NT2/D1 (cell line): Measurements from ENCODE around the gene TMEM61.

Source experiments
- DNase-seq: peaks from one replicate; pipeline ENCODE4 v3.0.0-alpha.2; 2011; ENCODE audit warnings: low read depth, low spot score
- H3K27me3 ChIP-seq: 2 replicates; pipeline ENCODE4 v1.6.0; 2011; ENCODE audit warnings: mild to moderate bottlenecking; ENCODE audit not compliant: insufficient read length, insufficient read depth
- H3K36me3 ChIP-seq: 2 replicates; pipeline ENCODE4 v1.6.1; 2011; ENCODE audit warnings: mild to moderate bottlenecking, low read length, mixed read lengths; ENCODE audit not compliant: insufficient read depth, insufficient read length
- H3K4me1 ChIP-seq: 2 replicates; pipeline ENCODE4 v1.5.1; 2011; ENCODE audit not compliant: insufficient read depth, insufficient read length
- H3K4me3 ChIP-seq: 2 replicates; pipeline ENCODE4 v1.5.1; 2011; ENCODE audit warnings: low read depth; ENCODE audit not compliant: insufficient read length
- H3K9ac ChIP-seq: 2 replicates; pipeline ENCODE4 v1.6.0; 2011; ENCODE audit warnings: low read depth; ENCODE audit not compliant: insufficient read length
- H3K9me3 ChIP-seq: 2 replicates; pipeline ENCODE4 v1.5.1; 2011; ENCODE audit warnings: mild to moderate bottlenecking, low read length; ENCODE audit not compliant: insufficient read depth
- SUZ12 ChIP-seq: IDR thresholded peaks from 2 replicates; pipeline ENCODE4 v1.6.1; 2011; ENCODE audit not compliant: insufficient read length, insufficient read depth; ENCODE audit errors: extremely low read depth
- YY1 ChIP-seq: IDR thresholded peaks from 2 replicates; pipeline ENCODE4 v1.6.1; 2011; ENCODE audit not compliant: insufficient read length, insufficient read depth
- ZNF274 ChIP-seq: IDR thresholded peaks from 2 replicates; pipeline ENCODE4 v1.6.1; 2011; ENCODE audit warnings: mild to moderate bottlenecking, low read depth, low read length

Gene TMEM61

DNA sequence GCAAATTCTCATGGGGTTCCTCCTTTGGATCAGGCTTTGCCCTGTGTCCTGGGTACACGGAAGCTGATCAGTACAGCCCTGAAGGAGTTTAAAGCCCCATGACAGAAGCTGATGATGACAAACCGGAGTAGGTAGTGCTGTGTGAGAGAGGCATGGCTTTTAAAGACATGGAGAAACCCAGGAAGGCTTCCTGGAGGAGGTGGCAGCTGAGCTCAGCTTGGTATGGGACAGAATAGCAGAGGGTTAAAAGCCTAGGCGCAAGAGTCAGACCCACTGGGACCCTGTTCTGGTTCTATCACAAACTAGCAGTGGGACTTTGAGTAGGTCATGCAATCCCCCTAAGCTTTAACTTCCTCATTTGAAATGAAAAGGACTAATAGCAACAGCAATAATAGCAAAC is 6.1 kb downstream of the TMEM61 start:
- no peak for DNase-seq
- Histone ChIP-seq H3K9me3 (no peaks in the 10 kb centered on the region), H3K4me3 (no peak overlapping the region), H3K36me3 (no peaks in the 10 kb centered on the region), H3K4me1 (peaks cover 24% of the 10 kb centered on the region), H3K9ac (no peak overlapping the region), H3K27me3 (peaks cover 9% of the 10 kb centered on the region)
- TF ChIP-seq SUZ12, result no peak
- TF ChIP-seq ZNF274, result no peak
- TF ChIP-seq YY1, result no peak

DNA sequence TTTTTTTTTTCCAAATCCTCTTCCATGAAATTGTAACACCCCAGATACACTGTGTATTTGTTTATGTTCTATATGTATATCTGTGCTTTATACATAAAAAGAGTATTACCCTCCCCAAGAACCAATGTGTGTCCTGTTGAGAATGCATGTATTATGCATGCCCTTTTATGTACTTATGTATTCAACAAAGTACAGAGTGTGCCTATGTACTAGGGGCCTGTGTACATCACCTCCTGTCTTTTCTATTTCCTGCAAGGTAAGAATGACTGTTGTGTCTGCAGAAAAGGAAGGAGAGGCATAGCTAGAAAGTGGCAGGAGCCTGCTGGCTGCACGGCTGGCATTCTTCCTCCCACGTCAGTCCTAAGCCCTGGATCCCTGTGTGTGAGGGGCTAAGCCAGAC is 7.0 kb downstream of the TMEM61 start:
- H3K36me3 ChIP-seq, result no peaks in the 10 kb centered on the region
- no peak for TF ChIP-seq YY1
- no peak for TF ChIP-seq ZNF274
- no peak for TF ChIP-seq SUZ12
- DNase-seq, result no peak
- no peak overlapping the region for H3K9ac ChIP-seq
- H3K9me3 ChIP-seq, result no peaks in the 10 kb centered on the region
- no peak overlapping the region for H3K4me3 ChIP-seq
- H3K27me3 ChIP-seq, result peaks cover under 1% of the 10 kb centered on the region
- H3K4me1 ChIP-seq, result peaks cover 24% of the 10 kb centered on the region

DNA sequence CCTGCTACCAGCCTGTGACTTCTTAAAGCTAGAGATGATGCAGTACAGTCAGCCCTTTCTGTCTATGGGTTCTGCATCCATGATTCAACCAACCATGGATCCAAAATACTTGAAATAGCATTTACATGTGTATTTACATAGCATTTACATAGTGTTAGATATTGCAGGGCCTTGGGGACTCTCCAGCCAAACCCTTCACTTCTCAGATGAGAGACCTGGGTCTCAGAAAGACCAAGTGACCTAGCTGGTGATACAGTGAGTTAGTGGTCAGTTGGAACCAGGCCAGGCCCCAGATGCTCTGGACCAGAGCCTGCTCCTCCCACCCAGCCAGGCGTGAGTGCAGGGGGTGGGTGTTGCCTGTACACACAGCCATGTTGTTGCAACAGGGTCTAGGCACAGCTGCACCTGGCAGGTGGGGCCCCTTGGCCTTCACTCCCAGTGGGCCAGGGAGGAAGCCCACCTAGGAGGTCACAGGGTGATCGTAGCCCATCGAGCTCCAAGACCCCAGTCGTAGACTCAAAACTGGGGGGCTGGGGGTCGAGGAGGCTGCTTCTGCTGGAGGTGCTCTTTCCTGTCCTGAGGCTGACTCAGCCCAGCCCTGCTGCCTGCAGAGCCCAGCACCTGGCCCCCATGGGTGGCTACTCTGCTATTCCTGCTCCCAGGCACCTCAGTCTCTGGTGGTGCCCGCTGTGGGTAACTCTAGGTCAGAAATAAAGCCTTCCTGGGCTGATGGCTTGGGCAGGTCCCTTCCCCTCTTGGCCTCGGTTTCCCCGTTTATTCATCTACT is 7.7 kb downstream of the TMEM61 start:
- no peaks in the 10 kb centered on the region for H3K36me3 ChIP-seq
- no peak for DNase-seq
- no peak overlapping the region for H3K4me3 ChIP-seq
- H3K27me3 ChIP-seq, result no peaks in the 10 kb centered on the region
- H3K4me1 ChIP-seq, result peaks cover 24% of the 10 kb centered on the region
- H3K9ac ChIP-seq, result no peak overlapping the region
- H3K9me3 ChIP-seq, result no peaks in the 10 kb centered on the region
- no peak for TF ChIP-seq YY1
- no peak for TF ChIP-seq ZNF274
- no peak for TF ChIP-seq SUZ12

GRCh38 chr1:54988975-54989374 is 8.5 kb downstream of the TMEM61 start:
- Histone ChIP-seq H3K27me3 (no peaks in the 10 kb centered on the region), H3K4me3 (no peak overlapping the region), H3K9ac (no peak overlapping the region), H3K4me1 (peaks cover 24% of the 10 kb centered on the region), H3K9me3 (no peaks in the 10 kb centered on the region), H3K36me3 (no peaks in the 10 kb centered on the region)
- TF ChIP-seq YY1 (no peak), ZNF274 (no peak), SUZ12 (no peak)
- no peak for DNase-seq

GRCh38 chr1:54989473-54989872 is 9.0 kb downstream of the TMEM61 start:
- H3K9ac ChIP-seq, result no peak overlapping the region
- no peaks in the 10 kb centered on the region for H3K36me3 ChIP-seq
- peaks cover 25% of the 10 kb centered on the region for H3K4me1 ChIP-seq
- H3K9me3 ChIP-seq, result no peaks in the 10 kb centered on the region
- H3K4me3 ChIP-seq, result no peak overlapping the region
- no peak for TF ChIP-seq SUZ12
- no peak for TF ChIP-seq ZNF274
- no peak for TF ChIP-seq YY1
- no peaks in the 10 kb centered on the region for H3K27me3 ChIP-seq
- DNase-seq, result no peak

DNA sequence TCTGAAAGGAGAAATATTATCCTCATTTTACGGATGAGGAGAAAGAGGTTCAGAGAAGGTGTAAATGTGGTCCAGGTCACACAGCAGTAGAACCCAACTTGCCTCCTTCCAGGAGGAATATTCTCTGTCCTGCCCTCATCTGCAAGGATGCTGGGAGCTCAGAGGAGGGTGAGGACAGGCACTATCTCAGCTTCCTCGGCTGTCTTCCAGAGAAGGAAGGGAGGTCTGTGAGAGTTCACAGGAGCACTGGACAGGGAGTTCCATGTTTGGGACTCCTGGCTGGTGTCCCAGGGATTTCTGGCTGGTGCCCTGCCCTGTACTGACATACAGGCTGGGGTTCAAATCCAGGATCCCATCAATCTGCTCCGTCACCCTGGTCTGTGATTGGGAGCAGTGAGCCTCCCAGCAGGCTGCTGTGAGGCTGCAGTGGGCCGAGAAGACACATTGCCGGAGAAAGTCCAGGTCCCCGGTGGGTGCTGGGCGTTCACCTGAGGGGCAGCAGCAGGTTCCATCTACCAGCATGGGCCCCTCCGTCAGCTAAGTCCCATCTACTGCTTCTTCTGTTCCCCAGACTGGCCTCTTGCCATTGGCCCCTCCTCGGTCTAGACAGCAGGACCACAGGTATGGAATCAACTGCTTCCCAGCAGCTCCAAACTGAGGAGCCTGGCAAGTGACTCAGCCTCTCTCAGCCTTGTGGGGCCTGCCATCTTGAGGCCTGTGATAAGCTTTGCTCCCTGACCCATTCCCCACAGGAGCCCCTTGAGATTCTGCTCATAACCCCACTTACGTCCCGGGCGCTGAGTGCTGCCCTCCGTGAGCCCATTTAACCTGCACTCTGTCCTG is 9.8 kb downstream of the TMEM61 start:
- Histone ChIP-seq H3K9me3 (no peaks in the 10 kb centered on the region), H3K4me1 (peaks cover 31% of the 10 kb centered on the region), H3K4me3 (no peak overlapping the region), H3K36me3 (no peaks in the 10 kb centered on the region), H3K27me3 (no peaks in the 10 kb centered on the region), H3K9ac (no peak overlapping the region)
- TF ChIP-seq SUZ12 (no peak), ZNF274 (no peak), YY1 (no peak)
- DNase-seq, result no peak

GRCh38 chr1:54990916-54991315 is 10.5 kb downstream of the TMEM61 start:
- H3K9me3 ChIP-seq, result no peaks in the 10 kb centered on the region
- TF ChIP-seq ZNF274 (no peak), SUZ12 (no peak), YY1 (no peak)
- no peaks in the 10 kb centered on the region for H3K27me3 ChIP-seq
- H3K4me3 ChIP-seq, result no peak overlapping the region
- no peaks in the 10 kb centered on the region for H3K36me3 ChIP-seq
- peaks cover 37% of the 10 kb centered on the region for H3K4me1 ChIP-seq
- no peak for DNase-seq
- H3K9ac ChIP-seq, result no peak overlapping the region
